BLaER1 (cell line): ENCODE results near the gene CERK.

Experiments
- H3K27ac ChIP-seq: shearing (Covaris generic); formaldehyde crosslinking; 2 replicates; pipeline ENCODE4 v1.8.1; 2022
- H3K27me3 ChIP-seq: shearing (Covaris generic); formaldehyde crosslinking; 2 replicates; pipeline ENCODE4 v1.8.1; 2022
- H3K36me3 ChIP-seq: shearing (Covaris generic); formaldehyde crosslinking; 2 replicates; pipeline ENCODE4 v1.8.1; 2022
- H3K4me1 ChIP-seq: shearing (Covaris generic); formaldehyde crosslinking; 2 replicates; pipeline ENCODE4 v1.8.1; 2022
- H3K4me2 ChIP-seq: shearing (Covaris generic); formaldehyde crosslinking; 2 replicates; pipeline ENCODE4 v1.8.1; 2022
- H3K4me3 ChIP-seq: shearing (Covaris generic); formaldehyde crosslinking; 2 replicates; pipeline ENCODE4 v1.8.1; 2022
- H3K9ac ChIP-seq: shearing (Covaris generic); formaldehyde crosslinking; 2 replicates; pipeline ENCODE4 v1.8.1; 2022
- H3K9me3 ChIP-seq: shearing (Covaris generic); formaldehyde crosslinking; 2 replicates; pipeline ENCODE4 v1.8.1; 2022
- H4K20me1 ChIP-seq: shearing (Covaris generic); formaldehyde crosslinking; 2 replicates; pipeline ENCODE4 v1.8.1; 2022
- Cebpa-rat ChIP-seq: shearing (Covaris generic); IDR thresholded peaks from 2 replicates; pipeline ENCODE4 v1.8.1; 2022

CERK gene

DNA sequence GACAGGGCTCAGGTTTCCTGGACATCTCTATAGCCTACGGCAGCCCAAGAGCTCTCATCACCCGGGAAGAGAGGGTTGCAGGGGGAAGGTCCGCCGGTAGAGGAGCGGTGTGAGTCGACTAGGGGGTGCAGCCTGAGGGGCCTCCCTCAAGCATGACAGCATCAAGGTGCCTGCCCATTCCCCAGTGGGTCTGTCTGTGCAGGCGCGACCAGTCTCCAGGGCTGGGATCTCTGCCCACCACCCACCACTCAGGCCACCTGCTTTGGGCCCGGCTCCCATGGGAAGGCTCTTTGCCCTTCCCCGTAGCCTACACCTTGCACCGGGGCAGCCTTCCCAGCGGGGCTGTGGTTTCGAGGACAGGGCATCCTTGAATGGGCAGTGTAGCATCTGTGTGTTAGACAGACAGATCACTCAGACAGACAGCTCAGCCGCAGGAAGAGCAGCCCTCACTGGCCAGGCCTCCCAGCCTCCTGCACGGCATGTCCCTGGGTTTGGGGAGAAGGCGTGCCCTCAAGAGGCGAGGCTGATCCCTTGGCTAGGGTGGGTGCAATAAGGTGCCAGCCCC is 29.2 kb downstream of the CERK start:
- Histone ChIP-seq H3K4me2 (peak overlapping the region; percentile 39), H3K27ac (peak overlapping the region; percentile 40), H3K9me3 (no peaks in the 10 kb centered on the region), H3K4me1 (peaks cover 42% of the 10 kb centered on the region), H4K20me1 (peaks cover 100% of the 10 kb centered on the region), H3K36me3 (peaks cover 99% of the 10 kb centered on the region), H3K4me3 (no peak overlapping the region), H3K27me3 (no peaks in the 10 kb centered on the region), H3K9ac (peak overlapping the region; percentile 38; the same call in 1 of the 2 replicates)
- TF ChIP-seq Cebpa-rat, result no peak

DNA sequence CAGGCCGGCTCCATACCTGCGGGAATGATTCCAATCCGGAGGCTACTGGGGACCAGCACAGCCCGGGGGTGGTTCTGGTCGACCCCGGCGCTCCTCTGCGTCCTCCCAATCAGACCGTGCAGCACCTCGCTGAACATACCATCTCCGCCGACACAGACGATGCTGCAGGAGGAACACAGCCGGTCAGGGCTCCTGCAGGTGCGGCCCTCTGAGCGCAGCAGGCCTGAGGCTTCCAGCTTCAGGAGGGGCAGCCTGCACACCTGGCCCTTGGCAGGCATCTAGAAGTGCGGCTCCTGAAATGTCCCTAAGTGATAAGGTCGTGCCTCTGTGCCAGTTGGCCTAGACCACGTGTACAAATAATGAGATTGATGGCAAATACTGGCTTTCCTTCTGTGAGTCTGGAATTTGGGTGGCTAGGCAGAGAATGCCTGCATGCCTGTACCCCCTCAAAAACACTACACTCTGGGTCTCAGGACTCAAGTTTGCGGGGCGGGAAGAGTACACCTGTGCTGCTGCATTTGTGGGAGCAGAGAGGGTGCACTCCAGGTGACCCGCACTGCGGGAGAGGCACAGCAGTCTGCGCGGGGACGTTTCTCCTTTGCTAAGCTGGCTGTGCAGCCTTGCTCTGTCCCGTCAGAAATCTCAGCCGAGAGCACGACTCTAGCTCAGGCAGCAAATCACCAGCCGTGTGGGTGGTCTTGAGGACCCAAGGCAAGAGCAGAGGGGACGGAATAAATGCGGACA is 30.1 kb downstream of the CERK start:
- peaks cover 46% of the 10 kb centered on the region for H3K4me1 ChIP-seq
- peaks cover 96% of the 10 kb centered on the region for H3K36me3 ChIP-seq
- peaks cover 100% of the 10 kb centered on the region for H4K20me1 ChIP-seq
- no peaks in the 10 kb centered on the region for H3K9me3 ChIP-seq
- no peak for TF ChIP-seq Cebpa-rat
- H3K27me3 ChIP-seq, result no peaks in the 10 kb centered on the region
- H3K4me2 ChIP-seq, result no peak overlapping the region
- H3K27ac ChIP-seq, result no peak overlapping the region
- H3K4me3 ChIP-seq, result no peak overlapping the region
- no peak overlapping the region for H3K9ac ChIP-seq

DNA sequence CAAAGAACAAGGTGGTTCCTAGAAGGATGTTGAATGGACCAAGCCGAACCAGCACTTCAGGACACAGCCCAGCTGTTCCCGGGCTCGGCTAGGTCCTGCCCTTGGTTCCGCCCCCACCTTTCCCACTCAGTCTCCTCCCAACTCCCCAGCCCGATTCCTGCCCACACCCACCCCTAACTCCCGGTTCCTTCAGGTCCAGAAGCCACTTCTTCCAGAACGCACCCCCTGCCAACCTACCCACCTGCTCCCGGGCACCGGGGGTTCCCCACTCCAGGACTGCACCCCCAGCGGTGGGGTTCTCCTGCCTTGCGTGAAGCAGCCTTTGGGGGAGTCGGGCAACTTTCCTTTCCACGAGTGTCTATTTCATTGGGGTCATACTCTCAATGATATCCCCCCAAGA is 30.7 kb downstream of the CERK start:
- H3K27me3 ChIP-seq, result no peaks in the 10 kb centered on the region
- H3K9me3 ChIP-seq, result no peaks in the 10 kb centered on the region
- no peak overlapping the region for H3K4me3 ChIP-seq
- H3K4me2 ChIP-seq, result no peak overlapping the region
- peaks cover 92% of the 10 kb centered on the region for H3K36me3 ChIP-seq
- TF ChIP-seq Cebpa-rat, result no peak
- peaks cover 100% of the 10 kb centered on the region for H4K20me1 ChIP-seq
- no peak overlapping the region for H3K27ac ChIP-seq
- peaks cover 53% of the 10 kb centered on the region for H3K4me1 ChIP-seq
- H3K9ac ChIP-seq, result no peak overlapping the region

DNA sequence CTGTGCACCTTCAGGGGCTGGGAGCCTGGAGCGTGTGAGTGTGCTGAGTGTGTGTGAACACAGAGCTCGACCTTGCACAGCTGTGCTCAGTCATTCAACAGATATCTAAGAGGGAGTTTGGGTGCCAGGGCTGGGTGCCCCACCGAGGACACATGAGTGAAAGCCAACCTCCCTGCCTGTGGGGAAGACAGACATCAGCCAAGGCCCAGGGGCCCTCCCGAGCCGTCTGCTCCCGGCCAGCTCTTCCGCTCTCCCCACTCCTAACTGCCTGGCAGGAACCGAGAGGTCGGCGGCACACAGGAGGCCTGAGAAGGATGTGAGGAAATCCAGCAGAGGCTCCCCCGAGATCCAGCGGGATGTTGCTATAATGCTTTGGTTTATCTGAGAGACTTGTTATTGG is 32.0 kb downstream of the CERK start:
- Histone ChIP-seq H3K36me3 (peaks cover 92% of the 10 kb centered on the region), H3K9me3 (no peaks in the 10 kb centered on the region), H3K4me3 (no peak overlapping the region), H3K27me3 (no peaks in the 10 kb centered on the region), H3K27ac (no peak overlapping the region), H3K4me2 (no peak overlapping the region; the same call in 1 of the 2 replicates), H3K4me1 (peaks cover 54% of the 10 kb centered on the region), H3K9ac (no peak overlapping the region), H4K20me1 (peaks cover 100% of the 10 kb centered on the region)
- TF ChIP-seq Cebpa-rat, result no peak

DNA sequence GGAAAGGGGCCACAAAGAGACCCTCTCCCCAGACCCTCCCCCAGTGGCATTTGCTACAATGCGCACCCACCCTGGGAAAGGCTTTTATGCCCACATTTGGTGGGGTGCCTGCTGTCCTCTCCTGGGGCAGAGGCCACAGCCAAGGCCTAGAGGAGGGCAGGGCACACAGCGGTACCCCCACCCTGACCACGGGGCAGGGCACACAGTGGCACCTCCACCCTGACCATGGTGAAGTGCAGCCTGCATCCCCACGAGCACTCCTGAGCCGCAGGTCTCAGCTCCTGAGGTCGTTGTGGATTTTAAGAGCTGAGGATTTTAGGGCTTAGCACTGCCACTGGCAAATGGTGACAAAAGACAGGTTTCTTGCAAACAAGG is 34.1 kb downstream of the CERK start:
- TF ChIP-seq Cebpa-rat, result no peak
- Histone ChIP-seq H3K4me2 (peak overlapping the region; percentile 74), H3K36me3 (peaks cover 92% of the 10 kb centered on the region)

DNA sequence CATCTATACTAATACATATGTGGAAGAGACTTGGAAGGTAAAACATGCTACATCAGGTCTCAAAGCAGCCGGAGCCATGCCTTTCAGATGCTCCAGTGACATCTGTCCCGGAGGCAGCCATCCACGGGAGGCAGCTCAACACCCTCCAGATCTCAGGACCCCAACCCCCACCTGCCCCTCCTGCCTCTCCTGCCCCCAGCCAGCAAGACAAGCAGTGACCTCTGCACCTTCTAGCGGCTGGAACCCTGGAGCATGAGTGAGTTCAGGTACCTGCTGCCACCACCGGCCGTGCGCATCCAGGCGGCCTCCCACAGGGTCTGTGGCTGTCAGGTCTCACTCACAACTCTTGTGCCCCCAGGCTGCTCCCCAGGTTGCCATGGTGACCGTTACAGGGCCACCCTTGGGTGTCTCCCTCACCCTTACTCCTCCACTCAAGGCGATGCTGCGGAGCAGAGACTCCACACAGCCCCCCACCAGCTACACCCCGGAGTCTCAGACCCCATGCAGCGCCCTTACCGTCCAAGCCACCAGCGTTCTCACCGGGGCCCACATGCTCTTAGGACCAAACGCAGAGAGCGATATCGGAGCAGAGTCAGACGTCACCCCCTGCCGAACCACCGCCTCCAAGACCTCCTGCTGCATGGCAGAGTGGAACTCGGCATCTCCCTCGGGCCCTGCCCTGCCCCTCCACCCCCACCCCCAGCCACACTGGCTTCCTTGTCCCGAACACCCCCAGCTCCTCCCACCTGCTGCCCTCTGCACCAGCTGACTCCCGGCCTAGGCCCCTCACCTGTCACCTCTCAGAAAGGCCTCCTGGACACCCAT is 34.7 kb downstream of the CERK start:
- Histone ChIP-seq H3K27ac (no peak overlapping the region), H3K4me1 (peaks cover 39% of the 10 kb centered on the region), H3K36me3 (peaks cover 92% of the 10 kb centered on the region), H3K9ac (no peak overlapping the region), H3K9me3 (no peaks in the 10 kb centered on the region), H4K20me1 (peaks cover 100% of the 10 kb centered on the region), H3K4me2 (peak overlapping the region; percentile 74), H3K4me3 (no peak overlapping the region), H3K27me3 (no peaks in the 10 kb centered on the region)
- TF ChIP-seq Cebpa-rat, result no peak

More for the DNA sequence above, 34.1 kb downstream of the CERK start:
- H3K9me3 ChIP-seq, result no peaks in the 10 kb centered on the region
- peak overlapping the region; percentile 3; the same call in 1 of the 2 replicates for H3K9ac ChIP-seq
- H3K27me3 ChIP-seq, result no peaks in the 10 kb centered on the region
- no peak overlapping the region for H3K4me3 ChIP-seq
- H3K27ac ChIP-seq, result no peak overlapping the region
- peaks cover 100% of the 10 kb centered on the region for H4K20me1 ChIP-seq
- H3K4me1 ChIP-seq, result peaks cover 42% of the 10 kb centered on the region

DNA sequence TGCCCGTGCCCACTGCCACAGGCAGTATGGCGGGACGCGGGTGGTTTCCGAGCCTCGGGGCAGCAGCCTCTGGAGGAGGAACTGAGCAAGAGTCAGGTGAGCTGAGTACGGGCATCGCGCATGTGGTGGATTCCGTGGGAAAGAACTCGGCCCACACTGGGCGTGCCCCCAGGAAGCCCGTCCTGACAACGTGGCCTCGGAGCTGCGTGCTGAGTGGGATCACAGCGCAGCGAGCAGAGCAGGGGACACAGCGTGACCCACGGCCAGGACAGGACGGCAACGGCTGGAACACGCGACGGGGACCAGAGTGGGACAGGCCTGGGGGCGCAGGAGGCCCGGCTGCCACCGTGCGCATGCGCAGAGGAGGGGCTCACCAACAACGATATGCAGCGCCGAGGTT is 36.8 kb downstream of the CERK start:
- H3K27ac ChIP-seq, result no peak overlapping the region
- H3K4me3 ChIP-seq, result no peak overlapping the region
- no peak overlapping the region for H3K4me2 ChIP-seq
- peaks cover 100% of the 10 kb centered on the region for H4K20me1 ChIP-seq
- no peak for TF ChIP-seq Cebpa-rat
- peaks cover 39% of the 10 kb centered on the region for H3K4me1 ChIP-seq
- peaks cover 92% of the 10 kb centered on the region for H3K36me3 ChIP-seq
- no peaks in the 10 kb centered on the region for H3K9me3 ChIP-seq
- H3K9ac ChIP-seq, result no peak overlapping the region
- H3K27me3 ChIP-seq, result no peaks in the 10 kb centered on the region

DNA sequence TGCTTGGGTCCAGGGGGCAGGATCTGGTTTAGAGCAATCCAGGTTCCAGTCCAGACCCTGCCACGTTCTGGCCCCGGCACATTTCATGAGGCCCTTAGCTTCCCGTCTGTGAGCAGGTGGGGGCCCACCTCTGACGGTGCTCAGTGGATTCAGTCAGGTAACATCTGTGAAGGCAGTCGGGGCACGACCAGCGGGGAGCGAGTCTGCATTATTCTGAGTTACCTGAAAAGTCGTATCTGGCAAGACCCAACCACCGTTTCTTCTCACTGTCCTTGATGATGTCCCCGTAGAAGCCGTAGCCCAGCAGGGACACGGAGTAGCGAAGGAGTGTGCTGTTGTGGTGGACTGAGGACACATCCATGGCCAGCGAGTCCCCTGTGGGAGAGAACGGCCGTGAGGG is 39.0 kb downstream of the CERK start:
- H3K9ac ChIP-seq, result no peak overlapping the region
- H3K27me3 ChIP-seq, result no peaks in the 10 kb centered on the region
- H4K20me1 ChIP-seq, result peaks cover 100% of the 10 kb centered on the region
- peaks cover 93% of the 10 kb centered on the region for H3K36me3 ChIP-seq
- no peak overlapping the region for H3K4me2 ChIP-seq
- TF ChIP-seq Cebpa-rat, result no peak
- H3K27ac ChIP-seq, result no peak overlapping the region
- no peak overlapping the region for H3K4me3 ChIP-seq
- H3K9me3 ChIP-seq, result no peaks in the 10 kb centered on the region
- peaks cover 19% of the 10 kb centered on the region for H3K4me1 ChIP-seq

DNA sequence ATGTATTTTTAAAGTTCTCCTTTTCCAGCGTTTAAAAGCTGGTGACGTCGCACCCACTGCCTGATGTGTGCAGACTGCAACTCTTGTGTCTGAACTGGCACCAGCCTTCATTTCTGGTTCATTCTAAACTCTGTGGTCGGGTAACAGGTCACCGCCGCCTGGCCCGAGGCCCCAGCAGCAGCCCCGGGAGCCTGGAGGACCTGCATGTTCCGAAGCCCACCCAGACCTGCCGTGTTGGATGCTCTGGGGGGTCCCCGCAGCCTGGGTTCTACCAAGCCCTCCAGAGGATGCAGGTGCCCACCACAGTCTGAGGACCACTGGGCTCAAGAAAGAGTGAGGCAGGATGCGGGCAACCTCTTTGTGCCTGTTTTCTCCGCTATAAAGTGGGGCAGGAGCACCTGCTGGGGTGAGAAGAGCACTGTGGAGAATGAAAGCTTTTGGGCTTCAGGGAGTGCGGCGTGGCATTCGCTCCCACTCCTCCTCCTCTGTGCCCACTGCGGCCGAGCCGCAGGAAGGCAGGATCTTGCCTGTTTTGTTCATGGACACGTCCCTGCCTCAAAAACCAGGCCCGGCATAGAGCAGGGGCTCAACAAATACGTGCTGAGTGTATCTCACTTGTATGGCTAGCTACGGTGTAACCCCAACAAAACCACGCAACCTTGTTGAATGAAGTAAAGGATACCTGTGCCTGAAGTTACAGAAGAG is 40.1 kb downstream of the CERK start:
- TF ChIP-seq Cebpa-rat, result no peak
- H3K4me2 ChIP-seq, result no peak overlapping the region
- no peak overlapping the region for H3K27ac ChIP-seq
- no peaks in the 10 kb centered on the region for H3K27me3 ChIP-seq
- peaks cover 8% of the 10 kb centered on the region for H3K4me1 ChIP-seq
- H4K20me1 ChIP-seq, result peaks cover 100% of the 10 kb centered on the region
- H3K9ac ChIP-seq, result no peak overlapping the region
- no peak overlapping the region for H3K4me3 ChIP-seq
- no peaks in the 10 kb centered on the region for H3K9me3 ChIP-seq
- H3K36me3 ChIP-seq, result peaks cover 96% of the 10 kb centered on the region
